H1 (cell line): ENCODE measurements around the gene CFAP97D1. TPM values are rescaled to one million over a fixed set of nuclear protein-coding genes. Genes with fewer than 3 reads are reported as not detected.

Experiments
- CTCF ChIA-PET: fragments of 300-600 bp; sonication (Branson Sonifier 250); formaldehyde crosslinking; loops from one replicate; lab custom pipeline; 2021; ENCODE audit not compliant: partially characterized antibody; lab: Charles Lee
- POLR2A ChIA-PET: fragments of 300-600 bp; sonication (Branson Sonifier 250); formaldehyde crosslinking; loops from one replicate; lab custom pipeline; 2021; ENCODE audit warnings: inconsistent platforms; ENCODE audit not compliant: partially characterized antibody; lab: Charles Lee
- DNase-seq, 2 experiments: peaks; one replicate each; pipeline versions ENCODE4 v3.0.0 to v3.0.0-alpha.2; 2010 to 2022; ENCODE audit warnings: low spot score in 2 of 2, low read depth in 1 of 2, mixed read lengths in 1 of 2
- FAIRE-seq: peaks from 2 replicates; lab custom pipeline; 2011; peaks lifted over from hg19 to GRCh38; lab: Jason Lieb, UNC
- H2AFZ ChIP-seq: 2 replicates; pipeline ENCODE4 v1.8.1; 2012; ENCODE audit warnings: low read length, inconsistent platforms
- H2AK5ac ChIP-seq: 2 replicates; pipeline ENCODE4 v1.6.1; 2013; ENCODE audit warnings: low read depth, low read length
- H2BK120ac ChIP-seq: replicated peaks from 2 replicates; pipeline ENCODE3; 2013; ENCODE audit warnings: low read depth, low read length, inconsistent platforms
- H2BK12ac ChIP-seq: 2 replicates; pipeline ENCODE4 v1.6.1; 2013; ENCODE audit warnings: low read depth, low read length
- H2BK15ac ChIP-seq: 2 replicates; pipeline ENCODE4 v1.6.1; 2013; ENCODE audit warnings: low read length
- H2BK20ac ChIP-seq: 2 replicates; pipeline ENCODE4 v1.6.1; 2013; ENCODE audit warnings: low read length
- H2BK5ac ChIP-seq: 2 replicates; pipeline ENCODE4 v1.6.1; 2013; ENCODE audit warnings: low read depth, low read length
- H3K14ac ChIP-seq: 2 replicates; pipeline ENCODE4 v1.6.1; 2013; ENCODE audit warnings: inconsistent platforms; ENCODE audit not compliant: insufficient read length
- H3K18ac ChIP-seq: 2 replicates; pipeline ENCODE4 v1.6.1; 2013; ENCODE audit warnings: low read length; ENCODE audit errors: extremely low read depth
- H3K23ac ChIP-seq: 2 replicates; pipeline ENCODE4 v1.6.1; 2013; ENCODE audit warnings: inconsistent platforms; ENCODE audit not compliant: insufficient read length
- H3K23me2 ChIP-seq: 2 replicates; pipeline ENCODE4 v1.6.1; 2013; ENCODE audit warnings: low read depth, low read length
- H3K27ac ChIP-seq: 2 replicates; pipeline ENCODE4 v1.6.1; 2011; ENCODE audit warnings: low read depth, low read length, inconsistent platforms
- H3K27me3 ChIP-seq, 4 experiments: replicated peaks in 1 of 4; 1 replicate in 1 of 4; 2 replicates in 3 of 4; pipeline versions ENCODE4 v1.6.1 to v1.8.1; 2011 to 2013; ENCODE audit warnings: low read length in 3 of 4, mild to moderate bottlenecking in 3 of 4, inconsistent platforms in 2 of 4, mixed read lengths in 2 of 4, moderate library complexity in 1 of 4; ENCODE audit not compliant: control insufficient read depth in 3 of 4, insufficient read depth in 3 of 4; ENCODE audit errors: extremely low read depth in 1 of 4
- H3K36me3 ChIP-seq, 4 experiments: 2 replicates each; pipeline versions ENCODE4 v1.6.1 to v1.8.1; 2011 to 2013; ENCODE audit warnings: mild to moderate bottlenecking in 4 of 4, low read length in 3 of 4, moderate library complexity in 2 of 4, control low read depth in 1 of 4, inconsistent platforms in 1 of 4; ENCODE audit not compliant: insufficient read depth in 4 of 4, control insufficient read depth in 2 of 4
- H3K4ac ChIP-seq: replicated peaks from 2 replicates; pipeline ENCODE3; 2013; ENCODE audit warnings: low read length, low read depth, mixed read lengths, inconsistent platforms; ENCODE audit not compliant: insufficient read length
- H3K4me1 ChIP-seq, 4 experiments: replicated peaks in 1 of 4; 1 replicate in 1 of 4; 2 replicates in 3 of 4; pipeline versions ENCODE4 v1.6.1 to v1.8.1; 2011 to 2013; ENCODE audit warnings: low read length in 3 of 4, inconsistent platforms in 2 of 4, mixed read lengths in 1 of 4; ENCODE audit not compliant: insufficient read depth in 4 of 4, control insufficient read depth in 3 of 4
- H3K4me2 ChIP-seq, 2 experiments: 2 replicates each; pipeline versions ENCODE4 v1.6.1 to v1.8.1; 2011 to 2013; ENCODE audit warnings: low read depth in 2 of 2, low read length in 2 of 2, control low read depth in 1 of 2, inconsistent platforms in 1 of 2, mild to moderate bottlenecking in 1 of 2; ENCODE audit not compliant: insufficient read depth in 1 of 2
- H3K4me3 ChIP-seq, 4 experiments: fragments of 200-600, 300-600 bp in 1 of 4; sonication (generic), shearing (Covaris generic), sonication (Bioruptor Twin) in 1 of 4; 2 replicates each; pipeline versions ENCODE4 v1.5.1 to v1.8.1; 2011 to 2016; ENCODE audit warnings: low read length in 4 of 4, low read depth in 3 of 4, control low read depth in 2 of 4, inconsistent platforms in 2 of 4, mild to moderate bottlenecking in 2 of 4, mixed read lengths in 1 of 4, moderate library complexity in 1 of 4; ENCODE audit not compliant: insufficient read depth in 2 of 4; ENCODE audit errors: extremely low read depth in 1 of 4
- H3K56ac ChIP-seq: replicated peaks from 2 replicates; pipeline ENCODE3; 2013; ENCODE audit warnings: low read depth, mild to moderate bottlenecking, mixed read lengths, low read length, inconsistent platforms; ENCODE audit not compliant: insufficient read length
- H3K79me1 ChIP-seq: 2 replicates; pipeline ENCODE4 v1.6.1; 2013; ENCODE audit warnings: low read depth, low read length, control low read depth
- H3K79me2 ChIP-seq, 2 experiments: 2 replicates each; pipeline versions ENCODE4 v1.6.1 to v1.8.1; 2012 to 2013; ENCODE audit warnings: low read length in 2 of 2, mild to moderate bottlenecking in 2 of 2, inconsistent platforms in 1 of 2; ENCODE audit not compliant: insufficient read depth in 2 of 2, control insufficient read depth in 1 of 2
- H3K9ac ChIP-seq, 4 experiments: replicated peaks in 1 of 4; 1 replicate in 1 of 4; 2 replicates in 3 of 4; pipeline versions ENCODE4 v1.6.1 to v1.8.1; 2011 to 2013; ENCODE audit warnings: low read depth in 3 of 4, low read length in 3 of 4, control low read depth in 2 of 4, mild to moderate bottlenecking in 2 of 4, moderate library complexity in 2 of 4, inconsistent platforms in 1 of 4; ENCODE audit errors: extremely low read depth in 1 of 4
- H3K9me3 ChIP-seq, 2 experiments: 2 replicates each; pipeline versions ENCODE4 v1.6.1 to v1.8.1; 2012 to 2013; ENCODE audit warnings: mild to moderate bottlenecking in 2 of 2, moderate library complexity in 2 of 2, control low read depth in 1 of 2, inconsistent platforms in 1 of 2, low read depth in 1 of 2, low read length in 1 of 2, mixed read lengths in 1 of 2; ENCODE audit not compliant: insufficient read depth in 2 of 2
- H4K20me1 ChIP-seq, 2 experiments: replicated peaks in 1 of 2; 2 replicates each; pipeline versions ENCODE3 to v1.8.1; 2011 to 2013; ENCODE audit warnings: inconsistent platforms in 2 of 2, low read length in 2 of 2, mild to moderate bottlenecking in 1 of 2; ENCODE audit not compliant: insufficient read depth in 2 of 2, control insufficient read depth in 1 of 2
- H4K5ac ChIP-seq: 2 replicates; pipeline ENCODE4 v1.6.1; 2013; ENCODE audit warnings: low read length, low read depth, mixed read lengths, inconsistent platforms; ENCODE audit not compliant: insufficient read length
- H4K8ac ChIP-seq: 2 replicates; pipeline ENCODE4 v1.8.0; 2013; ENCODE audit warnings: mild to moderate bottlenecking, moderate library complexity, low read length, inconsistent platforms; ENCODE audit not compliant: insufficient read depth; ENCODE audit errors: extremely low read depth
- H4K91ac ChIP-seq: replicated peaks from 2 replicates; pipeline ENCODE3; 2013; ENCODE audit warnings: low read length, mixed read lengths, inconsistent platforms; ENCODE audit not compliant: insufficient read length
- ATF3 ChIP-seq: IDR thresholded peaks from 2 replicates; pipeline ENCODE4 v1.6.1; 2011; ENCODE audit warnings: low read depth, mild to moderate bottlenecking, low read length; ENCODE audit not compliant: insufficient read depth
- BACH1 ChIP-seq: IDR thresholded peaks from 2 replicates; pipeline ENCODE4 v1.6.1; 2012; ENCODE audit warnings: low read length, improper control_type of control experiment
- CBX8 ChIP-seq: fragments of 300-800, 300-1000 bp; sonication (generic); IDR thresholded peaks from 2 replicates; pipeline ENCODE4 v1.7.1; 2016; ENCODE audit warnings: low read depth, low read length, borderline replicate concordance
- CTBP2 ChIP-seq: IDR thresholded peaks from 2 replicates; pipeline ENCODE4 v1.7.0; 2011; ENCODE audit warnings: borderline replicate concordance, mild to moderate bottlenecking, moderate library complexity, mixed read lengths, low read length; ENCODE audit not compliant: insufficient read depth, insufficient read length
- EGR1 ChIP-seq: IDR thresholded peaks from 2 replicates; pipeline ENCODE4 v1.6.1; 2011; ENCODE audit warnings: low read depth, low read length, borderline replicate concordance
- GABPA ChIP-seq: IDR thresholded peaks from 2 replicates; pipeline ENCODE4 v1.6.1; 2011; ENCODE audit warnings: mild to moderate bottlenecking, low read length, moderate library complexity, borderline replicate concordance; ENCODE audit not compliant: insufficient read depth
- JUND ChIP-seq: IDR thresholded peaks from 2 replicates; pipeline ENCODE4 v1.6.1; 2011; ENCODE audit warnings: mild to moderate bottlenecking, improper control_type of control experiment, low read length
- NRF1 ChIP-seq: IDR thresholded peaks from 2 replicates; pipeline ENCODE4 v1.6.1; 2011; ENCODE audit warnings: mild to moderate bottlenecking, low read depth, low read length, improper control_type of control experiment
- POLR2AphosphoS5 ChIP-seq: IDR thresholded peaks from 2 replicates; pipeline ENCODE4 v1.6.1; 2011; ENCODE audit warnings: low read depth, low read length
- RBBP5 ChIP-seq: IDR thresholded peaks from 2 replicates; pipeline ENCODE4 v1.7.1; 2012; ENCODE audit warnings: low read depth, mild to moderate bottlenecking, inconsistent platforms, low read length, moderate library complexity, borderline replicate concordance
- WGBS, 2 experiments: shearing (Covaris generic) in 1 of 2; methylation state at CpG; one replicate each; pipeline versions ENCODE4 v1.1.6 to v1.1.7; 2013 to 2015; ENCODE audit warnings: low lambda C conversion rate in 2 of 2, mixed read lengths in 2 of 2, inconsistent platforms in 1 of 2, low coverage in 1 of 2, missing lambda C conversion rate in 1 of 2; ENCODE audit not compliant: insufficient replicate concordance in 2 of 2, insufficient coverage in 1 of 2, insufficient read length in 1 of 2; ENCODE audit errors: extremely low coverage in 1 of 2, missing lambda C conversion rate in 1 of 2; 5-methylcytosine and 5-hydroxymethylcytosine counted together
- polyA plus RNA-seq, 7 experiments: library from polyadenylated mRNA; depleted of rRNA in 3 of 7; stranded (reverse) in 5 of 7; unstranded in 2 of 7; fragments of >200 nt in 5 of 7; fragments of 200-250 nt in 2 of 7; gene quantifications; 1 replicate in 5 of 7; 2 replicates in 1 of 7; 4 replicates in 1 of 7; pipeline versions ENCODE4 v1.2.1 to v1.2.3, GENCODE V29; 2011 to 2013; ENCODE audit warnings: missing spikeins in 2 of 7, mixed read lengths in 2 of 7
- total RNA-seq: library from RNA; stranded (reverse); fragmentation: NEBNext Ultra II Directional; extraction: Animal tissue kit (Norgen Biotek cat#: 25700); gene quantifications from 2 replicates; pipeline ENCODE4 v1.2.1, GENCODE V29; 2021

Gene CFAP97D1
- total and polyA plus RNA-seq, 2 of the 8 experiments (the other 6 are each of a cell fraction or from before 2014, with no cell fraction given), result 0.02 to 0.07 TPM

- H4K5ac ChIP-seq, result no peak overlapping the region
- H3K9ac ChIP-seq, result no peak overlapping the region
- TF ChIP-seq CBX8 (no peak), JUND (no peak), RBBP5 (no peak), EGR1 (no peak), BACH1 (no peak), CTBP2 (no peak), POLR2AphosphoS5 (no peak), GABPA (no peak), NRF1 (no peak), ATF3 (no peak)
- DNase-seq, result peak in 1 of 2 experiments; percentile 58
- peak overlapping the region; percentile 74 for H4K8ac ChIP-seq
- CTCF ChIA-PET, result interaction anchor here (0.5 to 22.9 kb wide), 8 partner anchors 10 to 1806 kb away, joined by 3 to 969 read pairs (median 5); no protein-coding TSS in a partner anchor
- H3K23ac ChIP-seq, result no peak overlapping the region
- POLR2A ChIA-PET, result interaction anchor here (1.0 to 2.2 kb wide), 8 partner anchors 9 to 387 kb away, joined by 3 to 7 read pairs (median 4); no protein-coding TSS in a partner anchor
- peak overlapping the region; percentile 19 for H3K4ac ChIP-seq
- H2BK5ac ChIP-seq, result 0 out of 2 replicates have a peak overlapping the region, but pooled peaks have one; percentile 39
- no peak overlapping the region for H4K91ac ChIP-seq
- H3K4me3 ChIP-seq, result peak overlapping the region; percentile 22 to 53 (median 33); a peak in 6 of 8 replicates
- peaks cover 1 to 21% (median 8%) of the 10 kb centered on the region in 4 experiments; a peak in 6 of 7 replicates for H3K4me1 ChIP-seq
- 34% methylated on average over 12 of the region's 21 CpGs; no CpG with 5 or more reads in 1 of the 2 experiments for WGBS, 2 experiments
- no peak overlapping the region for H3K14ac ChIP-seq
- H2BK12ac ChIP-seq, result 0 out of 2 replicates have a peak overlapping the region, but pooled peaks have one; percentile 4
- no peak overlapping the region for H2BK120ac ChIP-seq
- no peak overlapping the region for H3K27ac ChIP-seq
- no peak for FAIRE-seq
- H3K18ac ChIP-seq, result peak overlapping the region; percentile 60; the same call in 1 of the 2 replicates
- no peaks in the 10 kb centered on the region for H3K9me3 ChIP-seq
- H2AFZ ChIP-seq, result 0 out of 2 replicates have a peak overlapping the region, but pooled peaks have one; percentile 46
- no peak overlapping the region for H2BK15ac ChIP-seq
- no peaks in the 10 kb centered on the region for H3K36me3 ChIP-seq
- H4K20me1 ChIP-seq, result no peaks in the 10 kb centered on the region
- H3K4me2 ChIP-seq, result peak overlapping the region; percentile 58 to 68
- H3K23me2 ChIP-seq, result peaks cover 3% of the 10 kb centered on the region; the same call in 1 of the 2 replicates
- H2BK20ac ChIP-seq, result no peak overlapping the region; the same call in 1 of the 2 replicates
- peaks cover 0 to 30% (median 23%) of the 10 kb centered on the region in 4 experiments; a peak in 6 of 7 replicates for H3K27me3 ChIP-seq
- no peak overlapping the region for H3K56ac ChIP-seq
- H2AK5ac ChIP-seq, result no peak overlapping the region
- no peaks in the 10 kb centered on the region for H3K79me1 ChIP-seq
- H3K79me2 ChIP-seq, result no peaks in the 10 kb centered on the region
Measured at GRCh38 chr17:43754947-43755346, 25.3 kb upstream of the CFAP97D1 start.
